HEK293 (cell line): ENCODE data around the gene NFE2L2.

Experiments used
- CTCF ChIA-PET: fragments of 350-600 bp; formaldehyde crosslinking; extraction: SDS; loops from one replicate; lab custom pipeline; 2021; ENCODE audit warnings: antibody characterized with exemption; lab: Yijun Ruan, JAX
- POLR2A ChIA-PET: fragments of 300-600 bp; formaldehyde crosslinking; extraction: SDS; loops from one replicate; lab custom pipeline; 2020; ENCODE audit warnings: antibody characterized with exemption, inconsistent platforms; lab: Yijun Ruan, JAX
- H3K27ac ChIP-seq: fragments of 200-500 bp; sonication (Bioruptor generic); 2 replicates; pipeline ENCODE4 v1.5.1; 2014; ENCODE audit warnings: low read depth, low read length, control low read depth, inconsistent platforms; ENCODE audit errors: extremely low read depth
- H3K36me3 ChIP-seq, 2 experiments: fragments of 200-500 bp in 1 of 2; sonication (Bioruptor generic) in 1 of 2; 1 replicate in 1 of 2; 2 replicates in 1 of 2; pipeline ENCODE4 v1.5.1; 2014 to 2017; ENCODE audit warnings: inconsistent platforms in 2 of 2, low read length in 2 of 2; ENCODE audit not compliant: control insufficient read depth in 2 of 2, insufficient read depth in 1 of 2
- H3K4me1 ChIP-seq: fragments of 200-500 bp; sonication (Bioruptor generic); 2 replicates; pipeline ENCODE4 v1.5.1; 2014; ENCODE audit warnings: mild to moderate bottlenecking, low read length, inconsistent platforms; ENCODE audit not compliant: control insufficient read depth, insufficient read depth
- H3K4me3 ChIP-seq: 2 replicates; pipeline ENCODE4 v1.5.1; 2011; ENCODE audit warnings: low read depth, mild to moderate bottlenecking, control low read depth, low read length, moderate library complexity
- H3K9me3 ChIP-seq: fragments of 200-500 bp; sonication (Bioruptor generic); 2 replicates; pipeline ENCODE4 v1.5.1; 2014; ENCODE audit warnings: low read depth, low read length, inconsistent platforms; ENCODE audit not compliant: control insufficient read depth, insufficient read depth
- KLF9 ChIP-seq: fragments of 450-650 bp; formaldehyde crosslinking; IDR thresholded peaks from 2 replicates; pipeline ENCODE4 v1.5.1; 2016; ENCODE audit warnings: missing biosample characterization, missing genetic modification characterization, low read depth
- SCRT2 ChIP-seq: fragments of 450-650 bp; formaldehyde crosslinking; IDR thresholded peaks from 2 replicates; pipeline ENCODE4 v1.5.1; 2016; ENCODE audit warnings: missing biosample characterization, missing genetic modification characterization
- YY1 ChIP-seq: fragments of 450-650 bp; formaldehyde crosslinking; IDR thresholded peaks from 2 replicates; pipeline ENCODE4 v1.5.1; 2018; ENCODE audit warnings: missing biosample characterization, missing genetic modification characterization
- ZBTB7A ChIP-seq: fragments of 450-650 bp; formaldehyde crosslinking; IDR thresholded peaks from 2 replicates; pipeline ENCODE4 v1.5.1; 2016; ENCODE audit warnings: low read depth, missing biosample characterization, missing genetic modification characterization
- ZFHX2 ChIP-seq: fragments of 450-650 bp; formaldehyde crosslinking; conservative IDR thresholded peaks from 2 replicates; pipeline ENCODE4 v1.5.1; 2016; ENCODE audit warnings: missing biosample characterization, missing genetic modification characterization
- ZFP37 ChIP-seq: fragments of 450-650 bp; formaldehyde crosslinking; IDR thresholded peaks from 2 replicates; pipeline ENCODE4 v1.5.1; 2016; ENCODE audit warnings: missing biosample characterization, missing genetic modification characterization
- ZNF214 ChIP-seq: fragments of 450-650 bp; formaldehyde crosslinking; IDR thresholded peaks from 2 replicates; pipeline ENCODE4 v1.5.1; 2017; ENCODE audit warnings: missing biosample characterization, mild to moderate bottlenecking, missing genetic modification characterization, borderline replicate concordance
- ZNF221 ChIP-seq: fragments of 450-650 bp; formaldehyde crosslinking; IDR thresholded peaks from 2 replicates; pipeline ENCODE4 v1.5.1; 2017; ENCODE audit warnings: missing biosample characterization, missing genetic modification characterization, borderline replicate concordance
- ZNF248 ChIP-seq: fragments of 450-650 bp; formaldehyde crosslinking; IDR thresholded peaks from 2 replicates; pipeline ENCODE4 v1.5.1; 2017; ENCODE audit warnings: missing biosample characterization, missing genetic modification characterization
- ZNF302 ChIP-seq: fragments of 450-650 bp; formaldehyde crosslinking; IDR thresholded peaks from 2 replicates; pipeline ENCODE4 v1.5.1; 2016; ENCODE audit warnings: missing biosample characterization, missing genetic modification characterization, low read depth
- ZNF335 ChIP-seq: fragments of 450-650 bp; formaldehyde crosslinking; conservative IDR thresholded peaks from 2 replicates; pipeline ENCODE4 v1.5.1; 2016; ENCODE audit warnings: missing biosample characterization, missing genetic modification characterization
- ZNF596 ChIP-seq: fragments of 450-650 bp; IDR thresholded peaks from 2 replicates; pipeline ENCODE4 v1.5.0; 2018; ENCODE audit warnings: missing biosample characterization, mild to moderate bottlenecking, missing genetic modification characterization, moderate library complexity
- ZNF707 ChIP-seq: fragments of 450-650 bp; formaldehyde crosslinking; IDR thresholded peaks from 2 replicates; pipeline ENCODE4 v1.5.1; 2016; ENCODE audit warnings: missing biosample characterization, missing genetic modification characterization
- ZNF776 ChIP-seq: fragments of 450-650 bp; formaldehyde crosslinking; IDR thresholded peaks from 2 replicates; pipeline ENCODE4 v1.5.0; 2017; ENCODE audit warnings: missing biosample characterization, missing genetic modification characterization, borderline replicate concordance
- TF ChIP-seq, protein P1 (sequence below): fragments of 450-650 bp; formaldehyde crosslinking; optimal IDR thresholded peaks from 2 replicates; pipeline ENCODE3; 2016; ENCODE audit warnings: missing biosample characterization, mild to moderate bottlenecking, missing genetic modification characterization
- TF ChIP-seq, protein P2 (sequence below): fragments of 450-650 bp; formaldehyde crosslinking; IDR thresholded peaks from 2 replicates; pipeline ENCODE4 v1.5.1; 2016; ENCODE audit warnings: missing biosample characterization, missing genetic modification characterization
- TF ChIP-seq, protein P3 (sequence below): fragments of 450-650 bp; formaldehyde crosslinking; IDR thresholded peaks from 2 replicates; pipeline ENCODE4 v1.5.1; 2017; ENCODE audit warnings: missing biosample characterization, missing genetic modification characterization
- TF ChIP-seq, protein P4 (sequence below): fragments of 450-650 bp; formaldehyde crosslinking; IDR thresholded peaks from 2 replicates; pipeline ENCODE4 v1.5.1; 2016; ENCODE audit warnings: missing biosample characterization, missing genetic modification characterization
- TF ChIP-seq, protein P5 (sequence below): fragments of 450-650 bp; formaldehyde crosslinking; IDR thresholded peaks from 2 replicates; pipeline ENCODE4 v1.5.1; 2016; ENCODE audit warnings: missing biosample characterization, missing genetic modification characterization

NFE2L2 gene

GRCh38 chr2:177232098-177232704 lies 32.3 kb downstream of the NFE2L2 start:
- POLR2A ChIA-PET = interaction anchor here (1.1 kb wide), 1 partner anchor 32 kb away, joined by 3 read pairs; the partner anchor contains the start of gene NFE2L2
- no peak overlapping the region for H3K4me3 ChIP-seq
- H3K36me3 ChIP-seq = peaks cover 7 to 48% of the 10 kb centered on the region in 2 experiments
- H3K9me3 ChIP-seq = no peaks in the 10 kb centered on the region
- H3K27ac ChIP-seq = no peak overlapping the region
- no peaks in the 10 kb centered on the region for H3K4me1 ChIP-seq
- CTCF ChIA-PET = interaction anchor here (0.6 to 0.7 kb wide), 4 partner anchors 33 to 275 kb away, joined by 3 to 5 read pairs (median 4); partner anchors contain the start of gene NFE2L2
- TF ChIP-seq, protein P1, sequence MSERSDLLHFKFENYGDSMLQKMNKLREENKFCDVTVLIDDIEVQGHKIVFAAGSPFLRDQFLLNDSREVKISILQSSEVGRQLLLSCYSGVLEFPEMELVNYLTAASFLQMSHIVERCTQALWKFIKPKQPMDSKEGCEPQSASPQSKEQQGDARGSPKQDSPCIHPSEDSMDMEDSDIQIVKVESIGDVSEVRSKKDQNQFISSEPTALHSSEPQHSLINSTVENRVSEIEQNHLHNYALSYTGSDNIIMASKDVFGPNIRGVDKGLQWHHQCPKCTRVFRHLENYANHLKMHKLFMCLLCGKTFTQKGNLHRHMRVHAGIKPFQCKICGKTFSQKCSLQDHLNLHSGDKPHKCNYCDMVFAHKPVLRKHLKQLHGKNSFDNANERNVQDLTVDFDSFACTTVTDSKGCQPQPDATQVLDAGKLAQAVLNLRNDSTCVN (tag by site-specific recombination) = no peak
- TF ChIP-seq, protein P2, sequence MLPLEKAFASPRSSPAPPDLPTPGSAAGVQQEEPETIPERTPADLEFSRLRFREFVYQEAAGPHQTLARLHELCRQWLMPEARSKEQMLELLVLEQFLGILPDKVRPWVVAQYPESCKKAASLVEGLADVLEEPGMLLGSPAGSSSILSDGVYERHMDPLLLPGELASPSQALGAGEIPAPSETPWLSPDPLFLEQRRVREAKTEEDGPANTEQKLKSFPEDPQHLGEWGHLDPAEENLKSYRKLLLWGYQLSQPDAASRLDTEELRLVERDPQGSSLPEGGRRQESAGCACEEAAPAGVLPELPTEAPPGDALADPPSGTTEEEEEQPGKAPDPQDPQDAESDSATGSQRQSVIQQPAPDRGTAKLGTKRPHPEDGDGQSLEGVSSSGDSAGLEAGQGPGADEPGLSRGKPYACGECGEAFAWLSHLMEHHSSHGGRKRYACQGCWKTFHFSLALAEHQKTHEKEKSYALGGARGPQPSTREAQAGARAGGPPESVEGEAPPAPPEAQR = no peak
- 0 out of 2 replicates have a peak, but pooled peaks have one; percentile 12 for TF ChIP-seq SCRT2 (tag by site-specific recombination)
- no peak for TF ChIP-seq ZNF596
- no peak for TF ChIP-seq ZNF776 (tag by site-specific recombination)
- TF ChIP-seq, protein P3, sequence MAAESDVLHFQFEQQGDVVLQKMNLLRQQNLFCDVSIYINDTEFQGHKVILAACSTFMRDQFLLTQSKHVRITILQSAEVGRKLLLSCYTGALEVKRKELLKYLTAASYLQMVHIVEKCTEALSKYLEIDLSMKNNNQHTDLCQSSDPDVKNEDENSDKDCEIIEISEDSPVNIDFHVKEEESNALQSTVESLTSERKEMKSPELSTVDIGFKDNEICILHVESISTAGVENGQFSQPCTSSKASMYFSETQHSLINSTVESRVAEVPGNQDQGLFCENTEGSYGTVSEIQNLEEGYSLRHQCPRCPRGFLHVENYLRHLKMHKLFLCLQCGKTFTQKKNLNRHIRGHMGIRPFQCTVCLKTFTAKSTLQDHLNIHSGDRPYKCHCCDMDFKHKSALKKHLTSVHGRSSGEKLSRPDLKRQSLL (tag by site-specific recombination) = no peak
- TF ChIP-seq, protein P4, sequence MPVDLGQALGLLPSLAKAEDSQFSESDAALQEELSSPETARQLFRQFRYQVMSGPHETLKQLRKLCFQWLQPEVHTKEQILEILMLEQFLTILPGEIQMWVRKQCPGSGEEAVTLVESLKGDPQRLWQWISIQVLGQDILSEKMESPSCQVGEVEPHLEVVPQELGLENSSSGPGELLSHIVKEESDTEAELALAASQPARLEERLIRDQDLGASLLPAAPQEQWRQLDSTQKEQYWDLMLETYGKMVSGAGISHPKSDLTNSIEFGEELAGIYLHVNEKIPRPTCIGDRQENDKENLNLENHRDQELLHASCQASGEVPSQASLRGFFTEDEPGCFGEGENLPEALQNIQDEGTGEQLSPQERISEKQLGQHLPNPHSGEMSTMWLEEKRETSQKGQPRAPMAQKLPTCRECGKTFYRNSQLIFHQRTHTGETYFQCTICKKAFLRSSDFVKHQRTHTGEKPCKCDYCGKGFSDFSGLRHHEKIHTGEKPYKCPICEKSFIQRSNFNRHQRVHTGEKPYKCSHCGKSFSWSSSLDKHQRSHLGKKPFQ (tag by site-specific recombination) = no peak
- no peak for TF ChIP-seq ZNF302 (tag by site-specific recombination)

- Histone ChIP-seq H3K4me3 (no peak overlapping the region), H3K27ac (no peak overlapping the region), H3K9me3 (no peaks in the 10 kb centered on the region), H3K36me3 (peaks cover 7 to 48% of the 10 kb centered on the region in 2 experiments), H3K4me1 (no peaks in the 10 kb centered on the region)
- ChIA-PET CTCF (interaction anchor here (0.6 to 1.2 kb wide), 3 partner anchors 33 to 102 kb away, joined by 3 read pairs; partner anchors contain the start of gene NFE2L2), POLR2A (no interaction called here)
- TF ChIP-seq ZFP37 (no peak), ZBTB7A (tag by site-specific recombination) (no peak), YY1 (tag by site-specific recombination) (no peak), ZNF248 (tag by site-specific recombination) (no peak), ZNF221 (tag by site-specific recombination) (no peak), ZNF335 (tag by site-specific recombination) (no peak), ZFHX2 (no peak), KLF9 (tag by site-specific recombination) (no peak), ZNF214 (tag by site-specific recombination) (no peak), ZNF707 (no peak)
- TF ChIP-seq, protein P5, sequence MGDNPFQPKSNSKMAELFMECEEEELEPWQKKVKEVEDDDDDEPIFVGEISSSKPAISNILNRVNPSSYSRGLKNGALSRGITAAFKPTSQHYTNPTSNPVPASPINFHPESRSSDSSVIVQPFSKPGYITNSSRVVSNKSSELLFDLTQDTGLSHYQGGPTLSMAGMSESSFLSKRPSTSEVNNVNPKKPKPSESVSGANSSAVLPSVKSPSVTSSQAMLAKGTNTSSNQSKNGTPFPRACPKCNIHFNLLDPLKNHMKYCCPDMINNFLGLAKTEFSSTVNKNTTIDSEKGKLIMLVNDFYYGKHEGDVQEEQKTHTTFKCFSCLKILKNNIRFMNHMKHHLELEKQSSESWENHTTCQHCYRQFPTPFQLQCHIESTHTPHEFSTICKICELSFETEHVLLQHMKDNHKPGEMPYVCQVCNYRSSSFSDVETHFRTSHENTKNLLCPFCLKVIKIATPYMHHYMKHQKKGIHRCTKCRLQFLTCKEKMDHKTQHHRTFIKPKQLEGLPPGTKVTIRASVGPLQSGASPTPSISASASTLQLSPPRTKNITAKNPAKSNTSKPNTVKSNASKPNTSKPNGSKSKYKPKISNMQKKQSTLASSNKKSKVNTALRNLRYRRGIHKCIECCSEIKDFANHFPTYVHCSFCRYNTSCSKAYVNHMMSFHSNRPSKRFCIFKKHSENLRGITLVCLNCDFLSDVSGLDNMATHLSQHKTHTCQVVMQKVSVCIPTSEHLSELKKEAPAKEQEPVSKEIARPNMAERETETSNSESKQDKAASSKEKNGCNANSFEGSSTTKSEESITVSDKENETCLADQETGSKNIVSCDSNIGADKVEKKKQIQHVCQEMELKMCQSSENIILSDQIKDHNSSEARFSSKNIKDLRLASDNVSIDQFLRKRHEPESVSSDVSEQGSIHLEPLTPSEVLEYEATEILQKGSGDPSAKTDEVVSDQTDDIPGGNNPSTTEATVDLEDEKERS (tag by site-specific recombination) = no peak
Observed at GRCh38 chr2:177231270-177231669, 33.3 kb downstream of the NFE2L2 start.
